Brain microvascular endothelial cell (primary cell): ENCODE results near the gene AP5S1.

Experiments used
- DNase-seq: peaks from one replicate; pipeline ENCODE4 v3.0.0-alpha.2; 2020
- H3K27ac ChIP-seq: fragments of 250-450 bp; sonication (Bioruptor Pico); 2 replicates; pipeline ENCODE4 v1.5.1; 2020; ENCODE audit warnings: mild to moderate bottlenecking, moderate library complexity
- H3K27me3 ChIP-seq: fragments of 250-450 bp; sonication (Bioruptor Pico); replicated peaks from 2 replicates; pipeline ENCODE4 v1.5.1; 2020; ENCODE audit warnings: mild to moderate bottlenecking
- H3K36me3 ChIP-seq: fragments of 250-450 bp; sonication (Bioruptor Pico); replicated peaks from 2 replicates; pipeline ENCODE4 v1.5.1; 2020; ENCODE audit warnings: mild to moderate bottlenecking
- H3K4me3 ChIP-seq: 2 replicates; pipeline ENCODE4 v1.5.1; 2011; ENCODE audit warnings: low read depth, mild to moderate bottlenecking, control low read depth, low read length, moderate library complexity
- CTCF ChIP-seq: IDR thresholded peaks from 2 replicates; pipeline ENCODE4 v1.5.1; 2011; ENCODE audit warnings: low read depth, mild to moderate bottlenecking, moderate library complexity, low read length, control low read depth, inconsistent platforms; ENCODE audit errors: missing control alignments
- in situ Hi-C: cut with HindIII; loops from 2 replicates; pipeline ENCODE4 v1.10.0; 2017; ENCODE audit warnings: low sequenced_read_pairs, low pct_ligation_motif_present

Gene AP5S1

GRCh38 chr20:3811467-3812258, 8.7 kb upstream of the AP5S1 start:
- peak overlapping the region; percentile 84 for H3K27ac ChIP-seq
- in situ Hi-C loops = no loop called here
- DNase-seq = peak; percentile 95
- no peaks in the 10 kb centered on the region for H3K27me3 ChIP-seq
- no peak for TF ChIP-seq CTCF
- H3K4me3 ChIP-seq = peak overlapping the region; percentile 40
- no peaks in the 10 kb centered on the region for H3K36me3 ChIP-seq

- TF ChIP-seq CTCF = no peak
- in situ Hi-C loops = no loop called here
- H3K4me3 ChIP-seq = no peak overlapping the region
- H3K36me3 ChIP-seq = no peaks in the 10 kb centered on the region
- peak overlapping the region; percentile 84 for H3K27ac ChIP-seq
- H3K27me3 ChIP-seq = no peaks in the 10 kb centered on the region
- DNase-seq = no peak
These were observed 8.1 kb upstream of the AP5S1 start for GRCh38 chr20:3812259-3812681.

- TF ChIP-seq CTCF = no peak
- no peak for DNase-seq
- Histone ChIP-seq H3K36me3 (no peaks in the 10 kb centered on the region), H3K27me3 (no peaks in the 10 kb centered on the region), H3K4me3 (no peak overlapping the region), H3K27ac (no peak overlapping the region)
- in situ Hi-C loops = no loop called here
These were observed 7.1 kb upstream of the AP5S1 start for GRCh38 chr20:3812975-3813847.

- no peaks in the 10 kb centered on the region for H3K27me3 ChIP-seq
- DNase-seq = no peak
- H3K27ac ChIP-seq = no peak overlapping the region
These were observed 6.3 kb upstream of the AP5S1 start for GRCh38 chr20:3813848-3814581.

GRCh38 chr20:3814928-3815495, 5.3 kb upstream of the AP5S1 start:
- in situ Hi-C loops = no loop called here
- DNase-seq = no peak
- Histone ChIP-seq H3K4me3 (no peak overlapping the region), H3K27me3 (no peaks in the 10 kb centered on the region), H3K36me3 (no peaks in the 10 kb centered on the region), H3K27ac (no peak overlapping the region)
- no peak for TF ChIP-seq CTCF

More at GRCh38 chr20:3813848-3814581, 6.3 kb upstream of the AP5S1 start:
- H3K36me3 ChIP-seq = no peaks in the 10 kb centered on the region
- TF ChIP-seq CTCF = no peak
- no peak overlapping the region for H3K4me3 ChIP-seq
- in situ Hi-C loops = no loop called here
